Endodermal cell (in vitro differentiated cells): ENCODE results near the gene VIT. TPM values are rescaled to one million over a fixed set of nuclear protein-coding genes. Genes with fewer than 3 reads are reported as not detected.

Experiments used
- DNase-seq: peaks from one replicate; pipeline ENCODE4 v3.0.0-alpha.2; 2017
- H3K27ac ChIP-seq: 2 replicates; pipeline ENCODE4 v1.5.1; 2013; ENCODE audit warnings: mild to moderate bottlenecking, low read depth, low read length, moderate library complexity
- H3K27me3 ChIP-seq: 2 replicates; pipeline ENCODE4 v1.6.1; 2013; ENCODE audit warnings: mild to moderate bottlenecking, low read length, moderate library complexity; ENCODE audit not compliant: insufficient read depth, control insufficient read depth, poor library complexity, severe bottlenecking
- H3K36me3 ChIP-seq: 2 replicates; pipeline ENCODE4 v1.7.0; 2013; ENCODE audit warnings: mild to moderate bottlenecking, low read length, moderate library complexity; ENCODE audit not compliant: control insufficient read depth, insufficient read depth
- H3K4me1 ChIP-seq: one replicate; pipeline ENCODE4 v1.7.0; 2013; ENCODE audit warnings: low read length; ENCODE audit not compliant: control insufficient read depth, insufficient read depth
- H3K4me3 ChIP-seq: 2 replicates; pipeline ENCODE4 v1.5.1; 2013; ENCODE audit warnings: mild to moderate bottlenecking, low read length, moderate library complexity
- H3K9ac ChIP-seq: 2 replicates; pipeline ENCODE4 v1.6.1; 2013; ENCODE audit warnings: mild to moderate bottlenecking, low read length, moderate library complexity; ENCODE audit not compliant: poor library complexity, severe bottlenecking; ENCODE audit errors: extremely low read depth
- H3K9me3 ChIP-seq: 2 replicates; pipeline ENCODE4 v1.6.1; 2013; ENCODE audit warnings: mild to moderate bottlenecking, low read length, moderate library complexity; ENCODE audit not compliant: control insufficient read depth
- H3K27ac Mint-ChIP-seq: 2 replicates; pipeline ENCODE4 v1.8.0; 2020; ENCODE audit warnings: mixed read lengths
- H3K27me3 Mint-ChIP-seq: 2 replicates; pipeline ENCODE4 v1.8.0; 2021; ENCODE audit warnings: mild to moderate bottlenecking, mixed read lengths; ENCODE audit not compliant: insufficient read depth
- H3K36me3 Mint-ChIP-seq: 2 replicates; pipeline ENCODE4 v1.8.0; 2020; ENCODE audit warnings: low read depth, mixed read lengths
- H3K4me1 Mint-ChIP-seq: 2 replicates; pipeline ENCODE4 v1.8.0; 2020; ENCODE audit warnings: mixed read lengths
- H3K4me3 Mint-ChIP-seq: 2 replicates; pipeline ENCODE4 v1.8.0; 2020; ENCODE audit warnings: mild to moderate bottlenecking, moderate library complexity, mixed read lengths
- H3K9me3 Mint-ChIP-seq: 2 replicates; pipeline ENCODE4 v1.8.0; 2020; ENCODE audit warnings: mild to moderate bottlenecking, mixed read lengths
- CTCF ChIP-seq: fragments of 200-600 bp; sonication (generic); conservative IDR thresholded peaks from 2 replicates; pipeline ENCODE4 v1.5.0; 2021; ENCODE audit warnings: antibody characterized with exemption, mild to moderate bottlenecking
- WGBS, 2 experiments: methylation state at CpG; one replicate each; pipeline versions ENCODE4 v1.1.5 to v1.1.7; 2013; ENCODE audit warnings: missing lambda C conversion rate in 2 of 2, mixed read lengths in 1 of 2; ENCODE audit not compliant: insufficient coverage in 1 of 2, insufficient read length in 1 of 2; 5-methylcytosine and 5-hydroxymethylcytosine counted together
- total RNA-seq, 2 donors: library from RNA; stranded (reverse); fragmentation: NEBNext Ultra II Directional in 1 of 2; extraction: Animal tissue kit (Norgen Biotek cat#: 25700) in 1 of 2; gene quantifications; 2 replicates in 1 of 2; 3 replicates in 1 of 2; pipeline ENCODE4 v1.2.1, GENCODE V29; 2021

The VIT gene
- total RNA-seq, 2 donors from 2014 or later, result 0.53 TPM; not detected in 1

- no peaks in the 10 kb centered on the region for H3K27me3 Mint-ChIP-seq
- H3K4me3 Mint-ChIP-seq, result no peak overlapping the region
- peaks cover 8% of the 10 kb centered on the region for H3K4me1 ChIP-seq
- no peaks in the 10 kb centered on the region for H3K36me3 ChIP-seq
- peaks cover 24% of the 10 kb centered on the region for H3K4me1 Mint-ChIP-seq
- no peak overlapping the region for H3K27ac ChIP-seq
- peaks cover 5% of the 10 kb centered on the region for H3K36me3 Mint-ChIP-seq
- H3K9me3 Mint-ChIP-seq, result peaks cover 14% of the 10 kb centered on the region
- no peak overlapping the region for H3K27ac Mint-ChIP-seq
- H3K4me3 ChIP-seq, result no peak overlapping the region
- TF ChIP-seq CTCF, result no peak
- H3K9ac ChIP-seq, result no peak overlapping the region
- H3K27me3 ChIP-seq, result no peaks in the 10 kb centered on the region
- WGBS, 2 experiments, result 75% methylated on average over 1 of the region's 1 CpG; no CpG with 5 or more reads in 1 of the 2 experiments
- DNase-seq, result no peak
- H3K9me3 ChIP-seq, result peaks cover 7% of the 10 kb centered on the region
These were observed 20.1 kb upstream of the VIT start for GRCh38 chr2:36676364-36676763.

GRCh38 chr2:36677386-36677785 is 19.1 kb upstream of the VIT start:
- H3K9ac ChIP-seq, result no peak overlapping the region
- peaks cover 8% of the 10 kb centered on the region for H3K4me1 ChIP-seq
- H3K4me1 Mint-ChIP-seq, result peaks cover 24% of the 10 kb centered on the region
- no peak overlapping the region for H3K27ac Mint-ChIP-seq
- H3K9me3 Mint-ChIP-seq, result peaks cover 14% of the 10 kb centered on the region
- TF ChIP-seq CTCF, result no peak
- peaks cover 7% of the 10 kb centered on the region for H3K9me3 ChIP-seq
- peaks cover 5% of the 10 kb centered on the region for H3K36me3 Mint-ChIP-seq
- H3K27me3 Mint-ChIP-seq, result no peaks in the 10 kb centered on the region
- no peaks in the 10 kb centered on the region for H3K36me3 ChIP-seq
- H3K27ac ChIP-seq, result no peak overlapping the region
- no peak overlapping the region for H3K4me3 Mint-ChIP-seq
- H3K4me3 ChIP-seq, result no peak overlapping the region
- DNase-seq, result no peak
- no peaks in the 10 kb centered on the region for H3K27me3 ChIP-seq

- Histone ChIP-seq H3K9ac (no peak overlapping the region), H3K4me1 (peaks cover 8% of the 10 kb centered on the region), H3K4me3 (no peak overlapping the region), H3K9me3 (peaks cover 7% of the 10 kb centered on the region), H3K27me3 (no peaks in the 10 kb centered on the region), H3K36me3 (no peaks in the 10 kb centered on the region), H3K27ac (no peak overlapping the region)
- Mint-ChIP-seq H3K36me3 (peaks cover 5% of the 10 kb centered on the region), H3K9me3 (peaks cover 16% of the 10 kb centered on the region), H3K27ac (no peak overlapping the region), H3K4me1 (peaks cover 24% of the 10 kb centered on the region), H3K27me3 (no peaks in the 10 kb centered on the region), H3K4me3 (no peak overlapping the region)
- DNase-seq, result no peak
- WGBS, 2 experiments, result 90 to 94% methylated on average over 4 of the region's 4 CpGs
- TF ChIP-seq CTCF, result no peak
These were observed 18.4 kb upstream of the VIT start for GRCh38 chr2:36677996-36678605.
